K562 (cell line): Measurements from ENCODE around the gene F12. TPM values are rescaled to one million over a fixed set of nuclear protein-coding genes. Genes with fewer than 3 reads are reported as not detected.

ENCODE experiments used
- CHD7 ChIP-seq: fragments of 200-600 bp; sonication (generic); IDR thresholded peaks from one replicate; pipeline ENCODE4 v1.6.1; 2012; ENCODE audit warnings: mild to moderate bottlenecking, low read depth, low read length, inconsistent platforms
- CUX1 ChIP-seq: fragments of 200-800 bp; sonication (Bioruptor generic); IDR thresholded peaks from 2 replicates; pipeline ENCODE4 v1.6.1; 2016; ENCODE audit warnings: missing genetic modification characterization, missing compliant biosample characterization
- JUNB ChIP-seq: fragments of 450-650 bp; formaldehyde crosslinking; conservative IDR thresholded peaks from 2 replicates; pipeline ENCODE4 v1.4.0; 2020; ENCODE audit warnings: mild to moderate bottlenecking
- PHF20 ChIP-seq: fragments of 450-650 bp; IDR thresholded peaks from 2 replicates; pipeline ENCODE4 v1.6.1; 2018; ENCODE audit not compliant: partially characterized antibody
- polyA plus RNA-seq, 8 experiments: library from polyadenylated mRNA; depleted of rRNA in 4 of 8; stranded (reverse) in 5 of 8; unstranded in 3 of 8; fragments of >200 nt; fragmentation: Nextera tagmentation in 2 of 8; fragmentation: Illumina TruSeq in 1 of 8; extraction: Ambion mirVana in 2 of 8; extraction: Trizol in 1 of 8; gene quantifications; 2 replicates each; pipeline versions ENCODE4 v1.2.1 to v1.2.3, GENCODE V29; 2011 to 2014; ENCODE audit warnings: inconsistent platforms in 1 of 8, missing spikeins in 1 of 8
- total RNA-seq, 7 experiments: library from RNA; depleted of rRNA in 6 of 7; stranded (reverse); fragments of >200 nt in 6 of 7; fragmentation: Illumina TruSeq in 2 of 7; extraction: Trizol in 2 of 7; gene quantifications; 2 replicates each; pipeline versions ENCODE4 v1.2.1 to v1.2.3, GENCODE V29; 2011 to 2021; ENCODE audit warnings: low replicate concordance in 1 of 7
- TF ChIP-seq, protein P1 (sequence below): fragments of 450-650 bp; IDR thresholded peaks from 2 replicates; pipeline ENCODE4 v1.6.1; 2017; ENCODE audit warnings: antibody characterized with exemption, mild to moderate bottlenecking

Gene F12
- total and polyA plus RNA-seq, 9 of the 15 experiments (the other 6 are each of a cell fraction or from before 2014, with no cell fraction given), result 0.59 to 18.3 (median 3.6) TPM

DNA sequence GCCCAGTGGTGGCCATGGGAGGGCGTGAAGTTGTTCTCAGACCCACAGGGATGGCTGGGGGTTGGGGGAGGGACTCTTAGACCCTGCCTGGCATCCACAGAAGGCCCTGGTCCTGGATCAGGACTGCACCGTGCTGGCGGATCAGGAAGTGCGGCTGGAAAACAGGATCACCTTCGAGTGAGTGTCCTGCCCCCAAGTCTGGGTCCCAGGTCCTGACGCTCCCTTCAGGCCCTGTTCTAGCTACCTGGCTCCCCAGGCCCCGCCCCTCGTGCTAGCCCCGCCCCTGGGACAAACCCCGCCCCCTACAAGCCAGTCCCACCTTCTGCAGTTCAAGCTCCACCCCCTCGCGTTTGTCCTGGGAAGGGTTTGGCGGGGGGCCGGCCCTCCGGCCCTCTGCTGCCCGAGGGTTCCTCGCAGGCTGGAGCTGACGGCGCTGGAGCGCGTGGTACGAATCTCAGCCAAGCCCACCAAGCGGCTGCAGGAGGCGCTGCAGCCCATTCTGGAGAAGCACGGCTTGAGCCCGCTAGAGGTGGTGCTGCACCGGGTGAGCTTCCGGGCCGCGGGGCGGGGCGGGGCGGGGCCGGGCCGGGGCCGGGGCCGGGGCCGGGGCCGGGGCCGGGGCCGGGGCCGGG, 38.8 kb downstream of the F12 start (continued):
- TF ChIP-seq CHD7 (no peak), CUX1 (CRISPR knock-in tag) (no peak), PHF20 (no peak), JUNB (no peak)
- TF ChIP-seq, protein P1, sequence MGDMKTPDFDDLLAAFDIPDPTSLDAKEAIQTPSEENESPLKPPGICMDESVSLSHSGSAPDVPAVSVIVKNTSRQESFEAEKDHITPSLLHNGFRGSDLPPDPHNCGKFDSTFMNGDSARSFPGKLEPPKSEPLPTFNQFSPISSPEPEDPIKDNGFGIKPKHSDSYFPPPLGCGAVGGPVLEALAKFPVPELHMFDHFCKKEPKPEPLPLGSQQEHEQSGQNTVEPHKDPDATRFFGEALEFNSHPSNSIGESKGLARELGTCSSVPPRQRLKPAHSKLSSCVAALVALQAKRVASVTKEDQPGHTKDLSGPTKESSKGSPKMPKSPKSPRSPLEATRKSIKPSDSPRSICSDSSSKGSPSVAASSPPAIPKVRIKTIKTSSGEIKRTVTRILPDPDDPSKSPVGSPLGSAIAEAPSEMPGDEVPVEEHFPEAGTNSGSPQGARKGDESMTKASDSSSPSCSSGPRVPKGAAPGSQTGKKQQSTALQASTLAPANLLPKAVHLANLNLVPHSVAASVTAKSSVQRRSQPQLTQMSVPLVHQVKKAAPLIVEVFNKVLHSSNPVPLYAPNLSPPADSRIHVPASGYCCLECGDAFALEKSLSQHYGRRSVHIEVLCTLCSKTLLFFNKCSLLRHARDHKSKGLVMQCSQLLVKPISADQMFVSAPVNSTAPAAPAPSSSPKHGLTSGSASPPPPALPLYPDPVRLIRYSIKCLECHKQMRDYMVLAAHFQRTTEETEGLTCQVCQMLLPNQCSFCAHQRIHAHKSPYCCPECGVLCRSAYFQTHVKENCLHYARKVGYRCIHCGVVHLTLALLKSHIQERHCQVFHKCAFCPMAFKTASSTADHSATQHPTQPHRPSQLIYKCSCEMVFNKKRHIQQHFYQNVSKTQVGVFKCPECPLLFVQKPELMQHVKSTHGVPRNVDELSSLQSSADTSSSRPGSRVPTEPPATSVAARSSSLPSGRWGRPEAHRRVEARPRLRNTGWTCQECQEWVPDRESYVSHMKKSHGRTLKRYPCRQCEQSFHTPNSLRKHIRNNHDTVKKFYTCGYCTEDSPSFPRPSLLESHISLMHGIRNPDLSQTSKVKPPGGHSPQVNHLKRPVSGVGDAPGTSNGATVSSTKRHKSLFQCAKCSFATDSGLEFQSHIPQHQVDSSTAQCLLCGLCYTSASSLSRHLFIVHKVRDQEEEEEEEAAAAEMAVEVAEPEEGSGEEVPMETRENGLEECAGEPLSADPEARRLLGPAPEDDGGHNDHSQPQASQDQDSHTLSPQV, result 0 out of 2 replicates have a peak, but pooled peaks have one; percentile 37
